SK-N-SH treated with all-trans-retinoic acid at 6 μM for 48 hours (cell line): ENCODE measurements around the gene MYL4.

Experiments
- ATAC-seq: fragments of 200-7000 bp; cut with Tn5 transposase; 3 replicates; pipeline ENCODE4 v1.9.1; 2020; ENCODE audit warnings: mild to moderate bottlenecking, moderate library complexity
- ARNTL ChIP-seq: fragments of 450-650 bp; formaldehyde crosslinking; IDR thresholded peaks from 2 replicates; pipeline ENCODE4 v1.5.0; 2020; ENCODE audit warnings: low read depth, mild to moderate bottlenecking, moderate library complexity, borderline replicate concordance
- BACH2 ChIP-seq: fragments of 250-450 bp; sonication (Bioruptor Pico); IDR thresholded peaks from 2 replicates; pipeline ENCODE4 v1.9.0; 2021; ENCODE audit warnings: mild to moderate bottlenecking, borderline replicate concordance
- CSDC2 ChIP-seq: fragments of 250-450 bp; sonication (Bioruptor Pico); IDR thresholded peaks from 2 replicates; pipeline ENCODE4 v1.5.0; 2020; ENCODE audit warnings: mild to moderate bottlenecking, moderate library complexity
- ESRRG ChIP-seq: fragments of 250-450 bp; sonication (Bioruptor Pico); IDR thresholded peaks from 2 replicates; pipeline ENCODE4 v1.6.1; 2021; ENCODE audit warnings: mild to moderate bottlenecking
- GLIS3 ChIP-seq: fragments of 250-450 bp; sonication (Bioruptor Pico); IDR thresholded peaks from 2 replicates; pipeline ENCODE4 v1.5.0; 2020; ENCODE audit warnings: mild to moderate bottlenecking, moderate library complexity
- ISL1 ChIP-seq: fragments of 250-450 bp; sonication (Bioruptor Pico); IDR thresholded peaks from 2 replicates; pipeline ENCODE4 v2.1.2; 2022; ENCODE audit warnings: mild to moderate bottlenecking, moderate library complexity
- OSR1 ChIP-seq: fragments of 250-450 bp; sonication (Bioruptor Pico); IDR thresholded peaks from 2 replicates; pipeline ENCODE4 v1.8.0; 2022; ENCODE audit warnings: moderate library complexity, mild to moderate bottlenecking, inconsistent platforms
- RARB ChIP-seq: fragments of 250-450 bp; sonication (Bioruptor Pico); IDR thresholded peaks from 2 replicates; pipeline ENCODE4 v1.8.0; 2021; ENCODE audit warnings: mild to moderate bottlenecking, moderate library complexity
- SNAI2 ChIP-seq: fragments of 250-450 bp; sonication (Bioruptor Pico); IDR thresholded peaks from 2 replicates; pipeline ENCODE4 v1.5.0; 2020; ENCODE audit warnings: mild to moderate bottlenecking, moderate library complexity
- TCF4 ChIP-seq: fragments of 250-450 bp; sonication (Bioruptor Pico); IDR thresholded peaks from 2 replicates; pipeline ENCODE4 v1.8.0; 2021; ENCODE audit warnings: mild to moderate bottlenecking, moderate library complexity, borderline replicate concordance
- TOX ChIP-seq: fragments of 250-450 bp; sonication (Bioruptor Pico); IDR thresholded peaks from 2 replicates; pipeline ENCODE4 v1.8.0; 2021; ENCODE audit warnings: mild to moderate bottlenecking, moderate library complexity, borderline replicate concordance
- ZC3H10 ChIP-seq: fragments of 250-450 bp; sonication (Bioruptor Pico); IDR thresholded peaks from 2 replicates; pipeline ENCODE4 v1.5.1; 2021; ENCODE audit warnings: mild to moderate bottlenecking, moderate library complexity
- ZFP3 ChIP-seq: fragments of 250-450 bp; sonication (Bioruptor Pico); IDR thresholded peaks from 2 replicates; pipeline ENCODE4 v1.5.0; 2020; ENCODE audit warnings: mild to moderate bottlenecking, moderate library complexity
- ZNF565 ChIP-seq: fragments of 450-650 bp; formaldehyde crosslinking; conservative IDR thresholded peaks from 2 replicates; pipeline ENCODE4 v1.5.0; 2020; ENCODE audit warnings: low read depth, mild to moderate bottlenecking, moderate library complexity
- ZNF70 ChIP-seq: fragments of 450-650 bp; formaldehyde crosslinking; IDR thresholded peaks from 2 replicates; pipeline ENCODE4 v1.5.0; 2020; ENCODE audit warnings: mild to moderate bottlenecking, moderate library complexity
- ZNF8 ChIP-seq: fragments of 450-650 bp; formaldehyde crosslinking; IDR thresholded peaks from 2 replicates; pipeline ENCODE4 v1.5.0; 2020; ENCODE audit warnings: mild to moderate bottlenecking, moderate library complexity
- TF ChIP-seq, protein P1 (sequence below): fragments of 250-450 bp; sonication (Bioruptor Pico); IDR thresholded peaks from 2 replicates; pipeline ENCODE4 v1.5.1; 2021; ENCODE audit warnings: mild to moderate bottlenecking, moderate library complexity
- TF ChIP-seq, protein P2 (sequence below): fragments of 250-450 bp; sonication (Bioruptor Pico); IDR thresholded peaks from 2 replicates; pipeline ENCODE4 v1.8.0; 2020; ENCODE audit warnings: mild to moderate bottlenecking, moderate library complexity, borderline replicate concordance
- TF ChIP-seq, protein P3 (sequence below): fragments of 250-450 bp; sonication (Bioruptor Pico); IDR thresholded peaks from 2 replicates; pipeline ENCODE4 v1.5.0; 2020; ENCODE audit warnings: mild to moderate bottlenecking, moderate library complexity
- TF ChIP-seq, protein P4 (sequence below): fragments of 250-450 bp; sonication (Bioruptor Pico); IDR thresholded peaks from 2 replicates; pipeline ENCODE4 v1.8.0; 2021; ENCODE audit warnings: low read depth, mild to moderate bottlenecking, moderate library complexity, borderline replicate concordance
- TF ChIP-seq, protein P5 (sequence below): fragments of 250-450 bp; sonication (Bioruptor Pico); IDR thresholded peaks from 2 replicates; pipeline ENCODE4 v1.5.1; 2020; ENCODE audit warnings: low read depth, mild to moderate bottlenecking, moderate library complexity

MYL4 gene

DNA sequence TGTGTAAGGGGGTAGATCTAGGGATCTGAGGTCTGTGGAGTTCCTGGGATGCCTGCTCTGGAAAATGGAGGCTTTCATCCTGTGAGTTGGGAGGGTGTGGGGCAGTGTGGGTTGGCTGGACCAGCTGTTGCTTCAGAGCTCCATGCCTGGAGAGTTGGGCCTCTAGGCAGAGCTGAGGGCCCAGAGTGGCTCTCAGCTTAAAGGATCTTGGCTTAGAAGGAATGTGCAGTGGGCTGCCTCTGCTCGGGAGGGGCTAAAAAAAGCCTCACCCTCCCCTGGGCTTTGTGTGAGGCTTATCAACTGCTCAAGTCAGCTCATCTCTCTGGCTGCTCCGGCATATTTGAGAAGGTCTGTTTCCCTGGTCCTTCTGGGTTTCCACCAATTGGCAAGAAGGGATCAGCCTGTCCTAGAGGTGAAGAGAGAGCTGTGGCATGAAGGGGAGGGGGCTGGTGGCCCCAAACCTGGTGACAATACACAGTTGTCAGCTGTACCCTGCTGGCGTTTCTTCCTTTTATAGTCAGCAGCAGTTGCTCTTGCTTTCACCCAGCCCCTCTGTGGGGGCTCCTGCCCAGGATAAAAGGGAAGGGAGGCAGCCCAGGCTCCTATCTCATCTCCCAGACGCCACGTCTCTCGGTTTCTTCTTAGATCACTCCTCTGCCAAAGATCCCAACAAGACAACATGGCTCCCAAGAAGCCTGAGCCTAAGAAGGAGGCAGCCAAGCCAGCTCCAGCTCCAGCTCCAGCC, at the start of gene MYL4:
Gene MYL4 (plus strand): TSS at position 605 of the 745 bp plus-strand sequence. CDS start 75 bp downstream, at position 680.
- no peak for ATAC-seq
- TF ChIP-seq, protein P1, sequence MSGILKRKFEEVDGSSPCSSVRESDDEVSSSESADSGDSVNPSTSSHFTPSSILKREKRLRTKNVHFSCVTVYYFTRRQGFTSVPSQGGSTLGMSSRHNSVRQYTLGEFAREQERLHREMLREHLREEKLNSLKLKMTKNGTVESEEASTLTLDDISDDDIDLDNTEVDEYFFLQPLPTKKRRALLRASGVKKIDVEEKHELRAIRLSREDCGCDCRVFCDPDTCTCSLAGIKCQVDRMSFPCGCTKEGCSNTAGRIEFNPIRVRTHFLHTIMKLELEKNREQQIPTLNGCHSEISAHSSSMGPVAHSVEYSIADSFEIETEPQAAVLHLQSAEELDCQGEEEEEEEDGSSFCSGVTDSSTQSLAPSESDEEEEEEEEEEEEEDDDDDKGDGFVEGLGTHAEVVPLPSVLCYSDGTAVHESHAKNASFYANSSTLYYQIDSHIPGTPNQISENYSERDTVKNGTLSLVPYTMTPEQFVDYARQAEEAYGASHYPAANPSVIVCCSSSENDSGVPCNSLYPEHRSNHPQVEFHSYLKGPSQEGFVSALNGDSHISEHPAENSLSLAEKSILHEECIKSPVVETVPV (CRISPR knock-in tag), result no peak
- TF ChIP-seq ARNTL (no peak), BACH2 (CRISPR knock-in tag) (no peak), ISL1 (CRISPR knock-in tag) (no peak)

DNA sequence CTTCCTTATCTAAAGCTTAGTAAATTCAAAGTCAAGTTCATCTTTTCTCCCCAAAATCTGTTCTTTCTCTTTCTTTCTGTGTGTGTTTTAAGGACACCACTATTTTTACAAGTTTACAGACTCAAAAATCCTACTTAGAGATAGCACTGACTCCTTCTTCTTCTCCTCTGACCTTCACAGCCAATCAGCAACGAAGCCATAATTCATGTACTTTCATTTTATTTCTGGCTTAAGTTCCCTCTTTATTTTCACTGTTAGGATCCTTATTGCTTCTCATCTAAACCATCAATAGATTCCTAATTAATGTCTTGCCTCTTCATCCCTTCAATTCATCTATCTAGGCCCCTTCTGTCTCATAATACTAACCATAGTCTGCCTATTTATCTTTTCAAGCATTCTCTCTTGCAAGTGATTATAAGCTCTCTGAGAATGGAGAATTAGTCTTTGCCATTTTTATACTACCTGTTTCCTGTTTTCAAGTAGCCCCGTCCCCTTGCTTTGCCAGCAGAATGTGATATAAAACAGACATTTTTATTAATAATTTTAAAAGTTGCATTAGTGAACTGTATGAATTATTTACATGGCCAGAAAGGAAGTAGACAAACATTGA, 47.0 kb upstream of the MYL4 start:
- TF ChIP-seq ARNTL (no peak), ZNF70 (CRISPR knock-in tag) (no peak), CSDC2 (CRISPR knock-in tag) (no peak), RARB (no peak), SNAI2 (CRISPR knock-in tag) (no peak), ISL1 (CRISPR knock-in tag) (no peak), TCF4 (CRISPR knock-in tag) (no peak), BACH2 (CRISPR knock-in tag) (no peak), OSR1 (CRISPR knock-in tag) (no peak), ESRRG (CRISPR knock-in tag) (no peak), TOX (CRISPR knock-in tag) (no peak), ZFP3 (CRISPR knock-in tag) (no peak), GLIS3 (CRISPR knock-in tag) (no peak), ZNF565 (CRISPR knock-in tag) (no peak)
- TF ChIP-seq, protein P2, sequence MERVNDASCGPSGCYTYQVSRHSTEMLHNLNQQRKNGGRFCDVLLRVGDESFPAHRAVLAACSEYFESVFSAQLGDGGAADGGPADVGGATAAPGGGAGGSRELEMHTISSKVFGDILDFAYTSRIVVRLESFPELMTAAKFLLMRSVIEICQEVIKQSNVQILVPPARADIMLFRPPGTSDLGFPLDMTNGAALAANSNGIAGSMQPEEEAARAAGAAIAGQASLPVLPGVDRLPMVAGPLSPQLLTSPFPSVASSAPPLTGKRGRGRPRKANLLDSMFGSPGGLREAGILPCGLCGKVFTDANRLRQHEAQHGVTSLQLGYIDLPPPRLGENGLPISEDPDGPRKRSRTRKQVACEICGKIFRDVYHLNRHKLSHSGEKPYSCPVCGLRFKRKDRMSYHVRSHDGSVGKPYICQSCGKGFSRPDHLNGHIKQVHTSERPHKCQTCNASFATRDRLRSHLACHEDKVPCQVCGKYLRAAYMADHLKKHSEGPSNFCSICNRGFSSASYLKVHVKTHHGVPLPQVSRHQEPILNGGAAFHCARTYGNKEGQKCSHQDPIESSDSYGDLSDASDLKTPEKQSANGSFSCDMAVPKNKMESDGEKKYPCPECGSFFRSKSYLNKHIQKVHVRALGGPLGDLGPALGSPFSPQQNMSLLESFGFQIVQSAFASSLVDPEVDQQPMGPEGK (CRISPR knock-in tag), result no peak
- TF ChIP-seq, protein P3, sequence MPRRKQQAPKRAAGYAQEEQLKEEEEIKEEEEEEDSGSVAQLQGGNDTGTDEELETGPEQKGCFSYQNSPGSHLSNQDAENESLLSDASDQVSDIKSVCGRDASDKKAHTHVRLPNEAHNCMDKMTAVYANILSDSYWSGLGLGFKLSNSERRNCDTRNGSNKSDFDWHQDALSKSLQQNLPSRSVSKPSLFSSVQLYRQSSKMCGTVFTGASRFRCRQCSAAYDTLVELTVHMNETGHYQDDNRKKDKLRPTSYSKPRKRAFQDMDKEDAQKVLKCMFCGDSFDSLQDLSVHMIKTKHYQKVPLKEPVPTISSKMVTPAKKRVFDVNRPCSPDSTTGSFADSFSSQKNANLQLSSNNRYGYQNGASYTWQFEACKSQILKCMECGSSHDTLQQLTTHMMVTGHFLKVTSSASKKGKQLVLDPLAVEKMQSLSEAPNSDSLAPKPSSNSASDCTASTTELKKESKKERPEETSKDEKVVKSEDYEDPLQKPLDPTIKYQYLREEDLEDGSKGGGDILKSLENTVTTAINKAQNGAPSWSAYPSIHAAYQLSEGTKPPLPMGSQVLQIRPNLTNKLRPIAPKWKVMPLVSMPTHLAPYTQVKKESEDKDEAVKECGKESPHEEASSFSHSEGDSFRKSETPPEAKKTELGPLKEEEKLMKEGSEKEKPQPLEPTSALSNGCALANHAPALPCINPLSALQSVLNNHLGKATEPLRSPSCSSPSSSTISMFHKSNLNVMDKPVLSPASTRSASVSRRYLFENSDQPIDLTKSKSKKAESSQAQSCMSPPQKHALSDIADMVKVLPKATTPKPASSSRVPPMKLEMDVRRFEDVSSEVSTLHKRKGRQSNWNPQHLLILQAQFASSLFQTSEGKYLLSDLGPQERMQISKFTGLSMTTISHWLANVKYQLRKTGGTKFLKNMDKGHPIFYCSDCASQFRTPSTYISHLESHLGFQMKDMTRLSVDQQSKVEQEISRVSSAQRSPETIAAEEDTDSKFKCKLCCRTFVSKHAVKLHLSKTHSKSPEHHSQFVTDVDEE (CRISPR knock-in tag), result no peak
- TF ChIP-seq, all 23 proteins: peak for 0
- no peak for ATAC-seq

DNA sequence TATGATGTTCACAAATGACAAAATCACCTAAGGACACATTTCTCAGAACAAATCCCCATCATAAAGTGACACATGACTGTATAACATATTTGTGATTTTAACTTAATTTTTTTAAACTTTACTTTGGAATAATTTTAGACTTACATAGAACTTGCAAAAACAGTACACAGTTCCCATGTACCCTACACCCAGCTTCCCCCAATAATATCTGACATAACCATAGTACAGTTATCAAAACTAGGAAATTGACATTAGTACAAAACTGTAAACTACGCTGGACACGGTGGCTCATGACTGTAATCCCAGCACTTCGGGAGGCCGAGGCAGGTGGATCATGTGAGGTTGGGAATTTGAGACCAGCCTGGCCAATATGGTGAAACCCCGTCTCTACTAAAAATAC, 44.9 kb upstream of the MYL4 start:
- TF ChIP-seq, protein P4, sequence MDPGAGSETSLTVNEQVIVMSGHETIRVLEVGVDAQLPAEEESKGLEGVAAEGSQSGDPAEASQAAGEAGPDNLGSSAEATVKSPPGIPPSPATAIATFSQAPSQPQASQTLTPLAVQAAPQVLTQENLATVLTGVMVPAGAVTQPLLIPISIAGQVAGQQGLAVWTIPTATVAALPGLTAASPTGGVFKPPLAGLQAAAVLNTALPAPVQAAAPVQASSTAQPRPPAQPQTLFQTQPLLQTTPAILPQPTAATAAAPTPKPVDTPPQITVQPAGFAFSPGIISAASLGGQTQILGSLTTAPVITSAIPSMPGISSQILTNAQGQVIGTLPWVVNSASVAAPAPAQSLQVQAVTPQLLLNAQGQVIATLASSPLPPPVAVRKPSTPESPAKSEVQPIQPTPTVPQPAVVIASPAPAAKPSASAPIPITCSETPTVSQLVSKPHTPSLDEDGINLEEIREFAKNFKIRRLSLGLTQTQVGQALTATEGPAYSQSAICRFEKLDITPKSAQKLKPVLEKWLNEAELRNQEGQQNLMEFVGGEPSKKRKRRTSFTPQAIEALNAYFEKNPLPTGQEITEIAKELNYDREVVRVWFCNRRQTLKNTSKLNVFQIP (CRISPR knock-in tag), result no peak
- TF ChIP-seq, protein P5, sequence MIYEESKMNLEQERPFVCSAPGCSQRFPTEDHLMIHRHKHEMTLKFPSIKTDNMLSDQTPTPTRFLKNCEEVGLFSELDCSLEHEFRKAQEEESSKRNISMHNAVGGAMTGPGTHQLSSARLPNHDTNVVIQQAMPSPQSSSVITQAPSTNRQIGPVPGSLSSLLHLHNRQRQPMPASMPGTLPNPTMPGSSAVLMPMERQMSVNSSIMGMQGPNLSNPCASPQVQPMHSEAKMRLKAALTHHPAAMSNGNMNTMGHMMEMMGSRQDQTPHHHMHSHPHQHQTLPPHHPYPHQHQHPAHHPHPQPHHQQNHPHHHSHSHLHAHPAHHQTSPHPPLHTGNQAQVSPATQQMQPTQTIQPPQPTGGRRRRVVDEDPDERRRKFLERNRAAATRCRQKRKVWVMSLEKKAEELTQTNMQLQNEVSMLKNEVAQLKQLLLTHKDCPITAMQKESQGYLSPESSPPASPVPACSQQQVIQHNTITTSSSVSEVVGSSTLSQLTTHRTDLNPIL (CRISPR knock-in tag), result no peak
- TF ChIP-seq ISL1 (CRISPR knock-in tag) (no peak), ARNTL (no peak), TOX (CRISPR knock-in tag) (no peak), ZFP3 (CRISPR knock-in tag) (no peak), BACH2 (CRISPR knock-in tag) (no peak), ZC3H10 (CRISPR knock-in tag) (no peak), ZNF565 (CRISPR knock-in tag) (no peak), ZNF8 (CRISPR knock-in tag) (no peak), GLIS3 (CRISPR knock-in tag) (no peak), RARB (no peak), SNAI2 (CRISPR knock-in tag) (no peak)
- TF ChIP-seq, protein P1 (CRISPR knock-in tag), result no peak
- TF ChIP-seq, protein P2 (CRISPR knock-in tag), result no peak
- ATAC-seq, result no peak
